Measurements from ENCODE around the gene HTR5A. TPM values are rescaled to one million over a fixed set of nuclear protein-coding genes. Genes with fewer than 3 reads are reported as not detected.

HTR5A gene
- total and polyA plus RNA-seq, 7 experiments from 2014 or later: not detected

DNA sequence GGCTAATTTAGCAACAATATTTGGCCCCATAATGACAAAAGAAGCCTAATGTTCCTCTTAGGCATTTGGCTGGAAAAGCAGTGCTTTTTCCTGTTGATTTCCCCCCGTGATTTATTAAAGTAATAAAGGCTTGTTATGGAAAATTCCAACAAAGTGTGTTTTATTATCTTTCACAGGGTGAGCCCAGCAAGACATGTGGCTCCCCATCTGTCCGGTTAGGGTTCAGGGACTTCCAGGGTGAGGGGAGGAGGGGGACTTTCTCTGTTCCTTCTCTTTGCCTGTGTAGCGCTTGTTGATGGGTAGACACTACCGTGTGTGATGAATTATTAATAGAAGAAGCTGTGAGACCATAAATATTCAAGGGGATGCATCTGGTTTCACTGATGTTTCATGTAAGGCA, 39.0 kb downstream of the HTR5A start:
- Histone ChIP-seq H3K9me3 (ENCODE audit: control insufficient read depth in 2 of 3, low read length in 3 of 3) (no peaks in the 10 kb centered on the region), H3K4me3 (ENCODE audit: low read length) (no peak overlapping the region), H3K27me3 (ENCODE audit: control insufficient read depth in 2 of 2, insufficient read depth in 2 of 2, low read length in 2 of 2) (no peaks in the 10 kb centered on the region), H3K4me1 (ENCODE audit: control insufficient read depth in 2 of 2, insufficient read depth in 2 of 2, low read length in 2 of 2) (no peaks in the 10 kb centered on the region), H3K36me3 (ENCODE audit: control insufficient read depth in 2 of 3, insufficient read depth in 3 of 3, low read length in 3 of 3) (no peaks in the 10 kb centered on the region), H3K27ac (ENCODE audit: low read depth, low read length) (no peak overlapping the region)
- Mint-ChIP-seq H3K36me3 (no peaks in the 10 kb centered on the region), H3K27me3 (peaks cover 14 to 32% (median 20%) of the 10 kb centered on the region in 5 donors), H3K4me1 (no peaks in the 10 kb centered on the region), H3K27ac (no peak overlapping the region), H3K4me3 (no peak overlapping the region), H3K9me3 (peaks cover 0 to 2% (median 0%) of the 10 kb centered on the region in 11 donors)
- ChIA-PET POLR2A (no interaction called here), CTCF (no interaction called here)
- no peak for DNase-seq
- no peak for ATAC-seq
- intact Hi-C loops (cut with micrococcal nuclease): no loop called here

DNA sequence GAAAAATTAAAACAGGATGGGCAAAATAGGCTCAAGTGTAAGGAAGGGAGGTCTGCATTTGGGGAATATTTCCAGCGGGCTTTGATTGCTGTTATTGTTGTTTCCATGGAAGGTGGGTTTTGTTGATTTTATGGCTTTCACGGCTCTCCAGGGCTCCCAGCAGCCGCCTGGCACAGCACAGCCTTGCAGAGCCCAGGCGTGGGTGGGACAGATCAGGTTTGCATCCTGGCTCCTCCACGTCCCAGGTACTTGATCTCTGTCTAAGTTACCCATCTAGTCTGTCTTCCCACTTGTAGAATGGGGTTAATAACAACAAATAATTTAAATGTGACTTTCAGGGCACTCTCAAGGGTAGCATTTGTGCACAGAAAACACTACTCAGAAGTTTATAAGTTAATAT, 45.2 kb downstream of the HTR5A start:
- Histone ChIP-seq H3K27ac (ENCODE audit: low read depth, low read length) (no peak overlapping the region), H3K9me3 (ENCODE audit: control insufficient read depth in 2 of 3, low read length in 3 of 3) (no peaks in the 10 kb centered on the region), H3K36me3 (ENCODE audit: control insufficient read depth in 2 of 3, insufficient read depth in 3 of 3, low read length in 3 of 3) (no peaks in the 10 kb centered on the region), H3K27me3 (ENCODE audit: control insufficient read depth in 2 of 2, insufficient read depth in 2 of 2, low read length in 2 of 2) (peaks cover 0 to 5% of the 10 kb centered on the region in 2 donors), H3K4me3 (ENCODE audit: low read length) (no peak overlapping the region), H3K4me1 (ENCODE audit: control insufficient read depth in 2 of 2, insufficient read depth in 2 of 2, low read length in 2 of 2) (no peaks in the 10 kb centered on the region)
- Mint-ChIP-seq H3K4me3 (no peak overlapping the region), H3K36me3 (no peaks in the 10 kb centered on the region), H3K27me3 (peaks cover 16 to 49% (median 34%) of the 10 kb centered on the region in 5 donors), H3K27ac (no peak overlapping the region), H3K9me3 (peaks cover 5 to 22% (median 9%) of the 10 kb centered on the region in 11 donors), H3K4me1 (no peaks in the 10 kb centered on the region)
- ChIA-PET POLR2A (no interaction called here), CTCF (interaction anchor here (0.7 kb wide), 1 partner anchor 23 kb away, joined by 4 read pairs; no protein-coding TSS in a partner anchor)
- no peak for ATAC-seq
- no peak for DNase-seq
- intact Hi-C loops (cut with micrococcal nuclease): no loop called here

DNA sequence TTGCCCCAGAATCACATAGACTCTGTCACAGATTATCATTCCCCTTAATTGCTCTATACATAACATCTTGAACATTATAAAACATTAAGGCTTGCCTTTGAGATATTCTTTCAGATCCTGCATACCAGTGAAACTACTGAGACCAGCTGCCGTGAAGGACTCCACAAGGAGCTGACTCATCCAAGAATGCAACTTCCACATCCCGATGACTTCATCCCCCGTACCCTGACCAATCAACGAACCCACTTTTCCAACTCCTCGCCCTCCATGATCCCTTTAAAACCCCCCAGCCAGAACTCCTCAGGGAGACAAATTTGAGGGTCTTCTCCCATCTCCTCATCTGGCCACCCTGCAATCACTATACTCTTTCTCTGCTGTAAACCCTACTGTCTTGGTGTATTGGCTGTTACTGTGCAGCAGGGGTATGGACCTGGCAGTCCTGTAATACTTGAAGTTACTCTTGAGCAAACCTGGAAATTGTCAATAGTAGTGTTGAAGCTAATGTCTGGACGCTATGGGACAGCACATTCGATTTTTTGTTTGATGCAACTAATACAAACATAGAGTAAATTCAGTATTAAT, 49.8 kb downstream of the HTR5A start:
- intact Hi-C loops (cut with micrococcal nuclease): no loop called here
- Histone ChIP-seq H3K27ac (ENCODE audit: low read depth, low read length) (no peak overlapping the region), H3K4me3 (ENCODE audit: low read length) (no peak overlapping the region), H3K36me3 (ENCODE audit: control insufficient read depth in 2 of 3, insufficient read depth in 3 of 3, low read length in 3 of 3) (no peaks in the 10 kb centered on the region), H3K4me1 (ENCODE audit: control insufficient read depth in 2 of 2, insufficient read depth in 2 of 2, low read length in 2 of 2) (no peaks in the 10 kb centered on the region), H3K27me3 (ENCODE audit: control insufficient read depth in 2 of 2, insufficient read depth in 2 of 2, low read length in 2 of 2) (peaks cover 0 to 5% of the 10 kb centered on the region in 2 donors), H3K9me3 (ENCODE audit: control insufficient read depth in 2 of 3, low read length in 3 of 3) (no peaks in the 10 kb centered on the region)
- POLR2A ChIA-PET: no interaction called here
- Mint-ChIP-seq H3K9me3 (peaks cover 8 to 31% (median 14%) of the 10 kb centered on the region in 11 donors), H3K36me3 (no peaks in the 10 kb centered on the region), H3K27ac (no peak overlapping the region), H3K4me1 (no peaks in the 10 kb centered on the region), H3K4me3 (no peak overlapping the region), H3K27me3 (peaks cover 14 to 42% (median 30%) of the 10 kb centered on the region in 5 donors)
- DNase-seq: no peak
- CTCF ChIA-PET: no interaction called here
- ATAC-seq: no peak

DNA sequence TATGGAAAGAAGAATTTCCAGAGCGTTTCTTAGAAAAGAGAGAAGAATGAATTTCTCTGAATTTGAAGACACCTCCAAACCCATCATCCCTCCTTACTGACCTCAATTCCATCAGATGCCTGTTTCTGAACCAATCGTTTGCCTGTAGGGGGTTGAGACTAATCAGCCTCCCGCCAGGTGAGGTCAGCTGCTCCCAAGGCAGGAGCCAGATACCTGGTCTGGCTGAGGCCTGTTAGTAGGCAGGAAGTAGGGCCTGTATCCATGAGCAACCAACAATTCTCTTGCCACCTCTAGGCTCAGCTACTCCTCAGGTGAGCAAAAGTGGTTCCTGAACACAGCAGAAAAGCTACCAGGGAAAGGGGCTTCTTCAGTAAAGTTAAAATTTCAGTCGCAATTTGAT, 50.3 kb downstream of the HTR5A start:
- ChIA-PET POLR2A (no interaction called here), CTCF (no interaction called here)
- peaks cover 0 to 5% of the 10 kb centered on the region in 2 donors for H3K27me3 ChIP-seq (ENCODE audit: control insufficient read depth in 2 of 2, insufficient read depth in 2 of 2, low read length in 2 of 2)
- intact Hi-C loops (cut with micrococcal nuclease): no loop called here
- DNase-seq (no peak), ATAC-seq (no peak)
- H3K4me3 ChIP-seq (ENCODE audit: low read length): no peak overlapping the region
- Mint-ChIP-seq H3K9me3 (peaks cover 7 to 31% (median 14%) of the 10 kb centered on the region in 11 donors), H3K36me3 (no peaks in the 10 kb centered on the region), H3K27me3 (peaks cover 14 to 37% (median 30%) of the 10 kb centered on the region in 5 donors), H3K4me1 (no peaks in the 10 kb centered on the region), H3K4me3 (no peak overlapping the region), H3K27ac (no peak overlapping the region)
- no peaks in the 10 kb centered on the region for H3K9me3 ChIP-seq (ENCODE audit: control insufficient read depth in 2 of 3, low read length in 3 of 3)
- H3K4me1 ChIP-seq (ENCODE audit: control insufficient read depth in 2 of 2, insufficient read depth in 2 of 2, low read length in 2 of 2): no peaks in the 10 kb centered on the region
- no peak overlapping the region for H3K27ac ChIP-seq (ENCODE audit: low read depth, low read length)
- H3K36me3 ChIP-seq (ENCODE audit: control insufficient read depth in 2 of 3, insufficient read depth in 3 of 3, low read length in 3 of 3): no peaks in the 10 kb centered on the region

DNA sequence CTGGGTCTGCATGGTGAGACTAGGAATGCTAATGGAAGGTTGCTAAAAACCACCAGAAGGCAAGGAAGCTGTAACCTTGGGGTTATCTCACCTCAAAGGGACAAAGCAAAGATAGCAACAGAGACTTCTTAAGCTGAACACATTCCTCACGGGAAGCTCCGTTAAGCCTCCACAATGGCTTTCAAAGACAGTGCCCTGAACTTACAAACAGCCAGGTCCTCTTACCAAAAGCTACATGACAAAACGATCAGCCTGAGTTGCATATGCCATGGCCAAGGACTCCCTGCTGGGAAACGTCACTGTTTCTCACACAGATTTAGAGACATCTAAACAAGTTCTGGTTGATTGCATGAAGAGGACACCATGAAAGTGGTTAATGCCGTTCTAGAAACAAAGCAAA, 52.7 kb downstream of the HTR5A start:
- Histone ChIP-seq H3K9me3 (ENCODE audit: control insufficient read depth in 2 of 3, low read length in 3 of 3) (no peaks in the 10 kb centered on the region), H3K36me3 (ENCODE audit: control insufficient read depth in 2 of 3, insufficient read depth in 3 of 3, low read length in 3 of 3) (no peaks in the 10 kb centered on the region), H3K27ac (ENCODE audit: low read depth, low read length) (no peak overlapping the region), H3K27me3 (ENCODE audit: control insufficient read depth in 2 of 2, insufficient read depth in 2 of 2, low read length in 2 of 2) (no peaks in the 10 kb centered on the region), H3K4me3 (ENCODE audit: low read length) (no peak overlapping the region), H3K4me1 (ENCODE audit: control insufficient read depth in 2 of 2, insufficient read depth in 2 of 2, low read length in 2 of 2) (no peaks in the 10 kb centered on the region)
- H3K27ac Mint-ChIP-seq: no peak overlapping the region
- CTCF ChIA-PET: no interaction called here
- H3K27me3 Mint-ChIP-seq: peaks cover 10 to 28% (median 19%) of the 10 kb centered on the region in 5 donors
- no peaks in the 10 kb centered on the region for H3K4me1 Mint-ChIP-seq
- POLR2A ChIA-PET: no interaction called here
- H3K4me3 Mint-ChIP-seq: no peak overlapping the region
- no peak for DNase-seq
- intact Hi-C loops (cut with micrococcal nuclease): no loop called here
- H3K36me3 Mint-ChIP-seq: no peaks in the 10 kb centered on the region
- H3K9me3 Mint-ChIP-seq: peaks cover 7 to 31% (median 12%) of the 10 kb centered on the region in 11 donors
- no peak for ATAC-seq

DNA sequence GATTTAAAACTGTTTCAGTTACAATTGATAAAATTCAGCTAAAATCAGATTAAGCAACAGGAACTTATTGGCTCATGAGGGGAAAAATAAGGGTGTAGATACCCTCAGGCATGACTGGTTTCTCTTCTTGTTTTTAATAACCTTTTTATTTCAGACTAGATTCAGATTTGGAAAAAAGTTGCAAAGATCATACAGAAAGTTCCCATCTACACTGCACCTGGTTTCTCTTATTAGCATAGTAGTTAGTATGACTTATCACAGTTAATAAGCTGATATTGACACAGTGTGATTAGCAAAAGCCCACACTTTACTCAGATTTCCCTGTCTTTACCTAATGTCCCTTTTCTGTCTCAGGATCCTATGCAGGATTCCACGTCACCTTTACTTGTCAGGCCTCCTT, 53.3 kb downstream of the HTR5A start:
- H3K36me3 ChIP-seq (ENCODE audit: control insufficient read depth in 2 of 3, insufficient read depth in 3 of 3, low read length in 3 of 3): no peaks in the 10 kb centered on the region
- H3K27ac Mint-ChIP-seq: no peak overlapping the region
- no peaks in the 10 kb centered on the region for H3K4me1 Mint-ChIP-seq
- intact Hi-C loops (cut with micrococcal nuclease): no loop called here
- no peak for ATAC-seq
- ChIA-PET CTCF (no interaction called here), POLR2A (no interaction called here)
- DNase-seq: no peak
- no peaks in the 10 kb centered on the region for H3K27me3 ChIP-seq (ENCODE audit: control insufficient read depth in 2 of 2, insufficient read depth in 2 of 2, low read length in 2 of 2)
- H3K4me1 ChIP-seq (ENCODE audit: control insufficient read depth in 2 of 2, insufficient read depth in 2 of 2, low read length in 2 of 2): no peaks in the 10 kb centered on the region
- H3K4me3 Mint-ChIP-seq: no peak overlapping the region
- no peak overlapping the region for H3K4me3 ChIP-seq (ENCODE audit: low read length)
- no peak overlapping the region for H3K27ac ChIP-seq (ENCODE audit: low read depth, low read length)
- no peaks in the 10 kb centered on the region for H3K9me3 ChIP-seq (ENCODE audit: control insufficient read depth in 2 of 3, low read length in 3 of 3)
- peaks cover 7 to 31% (median 12%) of the 10 kb centered on the region in 11 donors for H3K9me3 Mint-ChIP-seq
- H3K27me3 Mint-ChIP-seq: peaks cover 10 to 30% (median 19%) of the 10 kb centered on the region in 5 donors
- no peaks in the 10 kb centered on the region for H3K36me3 Mint-ChIP-seq

DNA sequence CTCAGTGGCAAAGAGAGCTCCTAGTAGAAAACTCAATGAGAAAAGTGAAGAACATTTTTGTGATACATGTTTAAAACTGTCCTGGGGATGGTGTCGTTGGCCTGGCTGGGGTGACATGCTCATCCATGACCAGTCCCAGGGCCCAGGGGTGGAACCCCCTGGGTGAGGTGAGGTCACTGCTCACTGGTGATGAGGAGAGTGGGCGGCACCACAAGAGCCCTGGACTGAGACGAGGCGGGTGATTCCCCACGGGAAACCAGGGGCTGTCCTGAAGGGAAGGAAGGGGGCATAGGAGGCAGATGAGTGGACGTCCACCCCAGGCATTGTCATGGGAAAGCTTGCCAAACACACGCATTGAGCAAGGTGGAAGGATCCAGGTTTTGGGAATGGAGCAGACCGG, 54.6 kb downstream of the HTR5A start:
- Histone ChIP-seq H3K9me3 (ENCODE audit: control insufficient read depth in 2 of 3, low read length in 3 of 3) (no peaks in the 10 kb centered on the region), H3K27me3 (ENCODE audit: control insufficient read depth in 2 of 2, insufficient read depth in 2 of 2, low read length in 2 of 2) (no peaks in the 10 kb centered on the region), H3K4me3 (ENCODE audit: low read length) (no peak overlapping the region), H3K27ac (ENCODE audit: low read depth, low read length) (no peak overlapping the region), H3K36me3 (ENCODE audit: control insufficient read depth in 2 of 3, insufficient read depth in 3 of 3, low read length in 3 of 3) (no peaks in the 10 kb centered on the region), H3K4me1 (ENCODE audit: control insufficient read depth in 2 of 2, insufficient read depth in 2 of 2, low read length in 2 of 2) (no peaks in the 10 kb centered on the region)
- CTCF ChIA-PET: interaction anchor here (0.6 kb wide), 1 partner anchor 179 kb away, joined by 4 read pairs; no protein-coding TSS in a partner anchor
- peaks cover 7 to 29% (median 20%) of the 10 kb centered on the region in 5 donors for H3K27me3 Mint-ChIP-seq
- intact Hi-C loops (cut with micrococcal nuclease): no loop called here
- H3K36me3 Mint-ChIP-seq: no peaks in the 10 kb centered on the region
- no peak overlapping the region for H3K27ac Mint-ChIP-seq
- peaks cover 4 to 20% (median 9%) of the 10 kb centered on the region in 11 donors for H3K9me3 Mint-ChIP-seq
- POLR2A ChIA-PET: no interaction called here
- no peaks in the 10 kb centered on the region for H3K4me1 Mint-ChIP-seq
- no peak overlapping the region for H3K4me3 Mint-ChIP-seq
- no peak for DNase-seq
- ATAC-seq: no peak
